SK-N-SH (cell line): ENCODE results near the gene MOV10L1. TPM values are rescaled to one million over a fixed set of nuclear protein-coding genes. Genes with fewer than 3 reads are reported as not detected.

Experiments used
- CTCF ChIA-PET: fragments of 300-600, 350-600 bp; formaldehyde crosslinking; extraction: SDS; loops from one replicate; lab custom pipeline; 2021; lab: Yijun Ruan, JAX
- POLR2A ChIA-PET: fragments of 350-600 bp; sonication (Branson Sonifier 250); formaldehyde crosslinking; extraction: SDS; loops from one replicate; lab custom pipeline; 2020; ENCODE audit warnings: antibody characterized with exemption, inconsistent platforms; lab: Yijun Ruan, JAX
- DNase-seq: peaks from one replicate; pipeline ENCODE4 v3.0.0; 2012
- H2AFZ ChIP-seq: fragments of 200-600 bp; sonication (generic); 2 replicates; pipeline ENCODE4 v1.8.1; 2016; ENCODE audit warnings: antibody characterized with exemption, mild to moderate bottlenecking, low read depth
- H3F3A ChIP-seq: fragments of 200-600 bp; sonication (generic); replicated peaks from 2 replicates; pipeline ENCODE3; 2016; ENCODE audit warnings: antibody characterized with exemption, mild to moderate bottlenecking; ENCODE audit not compliant: insufficient read depth
- H3K27ac ChIP-seq, 2 experiments: fragments of 200-500 bp in 1 of 2; fragments of 200-600 bp in 1 of 2; sonication (Bioruptor generic) in 1 of 2; sonication (generic), shearing (Covaris generic) in 1 of 2; 2 replicates each; pipeline versions ENCODE4 v1.5.1 to v1.6.1; 2014 to 2016; ENCODE audit warnings: low read depth in 2 of 2, inconsistent platforms in 1 of 2, low read length in 1 of 2, mild to moderate bottlenecking in 1 of 2, mixed read lengths in 1 of 2
- H3K27me3 ChIP-seq: fragments of 200-600 bp; sonication (generic), shearing (Covaris generic); 2 replicates; pipeline ENCODE4 v1.6.1; 2016; ENCODE audit warnings: mixed run types; ENCODE audit not compliant: insufficient read depth
- H3K36me3 ChIP-seq, 2 experiments: fragments of 200-500 bp in 1 of 2; fragments of 200-600 bp in 1 of 2; sonication (Bioruptor generic) in 1 of 2; sonication (generic) in 1 of 2; replicated peaks in 1 of 2; 2 replicates each; pipeline versions ENCODE3 to v1.5.1; 2014 to 2016; ENCODE audit warnings: low read length in 1 of 2, mild to moderate bottlenecking in 1 of 2; ENCODE audit not compliant: insufficient read depth in 2 of 2, control insufficient read depth in 1 of 2
- H3K4me1 ChIP-seq, 2 experiments: fragments of 200-500 bp in 1 of 2; fragments of 200-600 bp in 1 of 2; sonication (Bioruptor generic) in 1 of 2; sonication (generic), shearing (Covaris generic) in 1 of 2; 2 replicates each; pipeline versions ENCODE4 v1.5.1 to v1.6.1; 2014 to 2016; ENCODE audit warnings: low read depth in 1 of 2, low read length in 1 of 2, mixed run types in 1 of 2; ENCODE audit not compliant: insufficient read depth in 2 of 2, control insufficient read depth in 1 of 2
- H3K4me2 ChIP-seq: fragments of 200-600 bp; sonication (generic), shearing (Covaris generic); 2 replicates; pipeline ENCODE4 v1.6.1; 2017; ENCODE audit warnings: mixed run types
- H3K4me3 ChIP-seq, 2 experiments: fragments of 200-500 bp in 1 of 2; fragments of 200-600 bp in 1 of 2; sonication (Bioruptor generic) in 1 of 2; sonication (generic), shearing (Covaris generic) in 1 of 2; 2 replicates each; pipeline versions ENCODE4 v1.5.1 to v1.8.1; 2014 to 2016; ENCODE audit warnings: low read depth in 2 of 2, inconsistent platforms in 1 of 2, low read length in 1 of 2, mild to moderate bottlenecking in 1 of 2, mixed read lengths in 1 of 2, moderate library complexity in 1 of 2
- H3K79me2 ChIP-seq: fragments of 200-600 bp; sonication (generic); 2 replicates; pipeline ENCODE4 v1.8.1; 2017; ENCODE audit warnings: mild to moderate bottlenecking; ENCODE audit not compliant: insufficient read depth
- H3K9ac ChIP-seq: fragments of 200-600 bp; sonication (generic); 2 replicates; pipeline ENCODE4 v1.6.1; 2017; ENCODE audit warnings: mixed run types
- H3K9me2 ChIP-seq: fragments of 200-600 bp; sonication (generic); 2 replicates; pipeline ENCODE4 v1.6.1; 2017; ENCODE audit warnings: mixed run types
- H3K9me3 ChIP-seq: fragments of 200-600 bp; sonication (generic); 2 replicates; pipeline ENCODE4 v1.6.1; 2017; ENCODE audit warnings: mixed run types, mild to moderate bottlenecking, moderate library complexity
- H4K20me1 ChIP-seq: fragments of 200-600 bp; sonication (generic); 2 replicates; pipeline ENCODE4 v1.6.1; 2017; ENCODE audit warnings: mild to moderate bottlenecking, mixed run types; ENCODE audit not compliant: insufficient read depth
- CTCF ChIP-seq: fragments of 200-600 bp; sonication (generic); IDR thresholded peaks from 2 replicates; pipeline ENCODE4 v1.6.1; 2017; ENCODE audit warnings: antibody characterized with exemption, mild to moderate bottlenecking, moderate library complexity
- ELF1 ChIP-seq: IDR thresholded peaks from 2 replicates; pipeline ENCODE4 v1.4.0; 2012
- EP300 ChIP-seq, 2 experiments: IDR thresholded peaks; 2 replicates each; pipeline versions ENCODE4 v1.4.0 to v1.6.1; 2012; ENCODE audit warnings: borderline replicate concordance in 1 of 2, low read depth in 1 of 2, low read length in 1 of 2
- GATA2 ChIP-seq: sonication (generic); formaldehyde crosslinking; IDR thresholded peaks from 2 replicates; pipeline ENCODE4 v1.5.0; 2020; ENCODE audit warnings: mild to moderate bottlenecking, missing genetic modification reagents
- IRF3 ChIP-seq: fragments of 150-350 bp; IDR thresholded peaks from 2 replicates; pipeline ENCODE4 v1.6.1; 2016; ENCODE audit warnings: mild to moderate bottlenecking, low read depth, low read length
- JUND ChIP-seq: IDR thresholded peaks from 2 replicates; pipeline ENCODE4 v1.4.0; 2012
- MEF2A ChIP-seq: IDR thresholded peaks from 2 replicates; pipeline ENCODE4 v1.4.0; 2012; ENCODE audit warnings: low read depth, borderline replicate concordance
- MXI1 ChIP-seq: IDR thresholded peaks from 2 replicates; pipeline ENCODE4 v1.6.1; 2012; ENCODE audit warnings: mild to moderate bottlenecking, low read depth, low read length, improper control_type of control experiment
- POLR2AphosphoS5 ChIP-seq: IDR thresholded peaks from 2 replicates; pipeline ENCODE4 v1.6.1; 2012; ENCODE audit warnings: low read depth, low read length
- RAD21 ChIP-seq: IDR thresholded peaks from 2 replicates; pipeline ENCODE4 v1.6.1; 2012; ENCODE audit warnings: mild to moderate bottlenecking, low read length
- REST ChIP-seq: IDR thresholded peaks from 2 replicates; pipeline ENCODE4 v1.6.1; 2012; ENCODE audit warnings: mild to moderate bottlenecking, low read depth, low read length, moderate library complexity
- SIN3A ChIP-seq: IDR thresholded peaks from 2 replicates; pipeline ENCODE4 v1.6.1; 2012; ENCODE audit warnings: low read depth, mild to moderate bottlenecking, low read length, moderate library complexity, borderline replicate concordance
- TAF1 ChIP-seq: IDR thresholded peaks from 2 replicates; pipeline ENCODE4 v1.6.1; 2012; ENCODE audit warnings: low read depth, mild to moderate bottlenecking, low read length, moderate library complexity, borderline replicate concordance
- TCF12 ChIP-seq: IDR thresholded peaks from 2 replicates; pipeline ENCODE4 v1.4.0; 2012
- ZBTB33 ChIP-seq: IDR thresholded peaks from 2 replicates; pipeline ENCODE4 v1.4.0; 2012; ENCODE audit warnings: low read depth, borderline replicate concordance
- WGBS: methylation state at CpG from one replicate; pipeline ENCODE4 v1.1.6; 2017; ENCODE audit warnings: low lambda C conversion rate; 5-methylcytosine and 5-hydroxymethylcytosine counted together
- polyA plus RNA-seq, 3 experiments: library from polyadenylated mRNA; depleted of rRNA; stranded (reverse); fragments of >200 nt; gene quantifications; 2 replicates each; pipeline ENCODE4 v1.2.3, GENCODE V29; 2012

The MOV10L1 gene
- polyA plus RNA-seq, 1 of the 3 experiments (the other 2 are of a cell fraction): 2.1 TPM

GRCh38 chr22:50060441-50061140, 29.2 kb upstream of the MOV10L1 start:
- WGBS: 71% methylated on average over 11 of the region's 28 CpGs
- no peak for DNase-seq
- no peaks in the 10 kb centered on the region for H3F3A ChIP-seq
- CTCF ChIA-PET: interaction anchor here (0.7 to 2.4 kb wide), 3 partner anchors 30 to 183 kb away, joined by 3 to 15 read pairs (median 5); partner anchors contain the start of gene PANX2
- H3K4me3 ChIP-seq: no peak overlapping the region
- no peak overlapping the region for H2AFZ ChIP-seq
- peaks cover 19% of the 10 kb centered on the region for H3K27me3 ChIP-seq
- H3K79me2 ChIP-seq: no peaks in the 10 kb centered on the region
- no peak overlapping the region for H3K27ac ChIP-seq
- no peaks in the 10 kb centered on the region for H3K9me3 ChIP-seq
- H3K4me1 ChIP-seq: no peaks in the 10 kb centered on the region; a peak in 1 of 4 replicates
- H3K36me3 ChIP-seq: no peaks in the 10 kb centered on the region
- no peaks in the 10 kb centered on the region for H4K20me1 ChIP-seq
- TF ChIP-seq TCF12 (no peak), CTCF (no peak), GATA2 (CRISPR knock-in tag) (no peak), MEF2A (no peak), EP300 (IDR thresholded peaks at IDR 0.05; ENCODE audit: borderline replicate concordance in 1 of 2, low read depth in 1 of 2, low read length in 1 of 2) (no peak), JUND (no peak), ZBTB33 (no peak), IRF3 (no peak), POLR2AphosphoS5 (no peak), RAD21 (no peak)
- no peak overlapping the region for H3K9ac ChIP-seq
- H3K4me2 ChIP-seq: no peak overlapping the region
- POLR2A ChIA-PET: no interaction called here
- H3K9me2 ChIP-seq: no peaks in the 10 kb centered on the region

GRCh38 chr22:50061141-50061823, 28.5 kb upstream of the MOV10L1 start:
- Histone ChIP-seq H3K36me3 (no peaks in the 10 kb centered on the region), H3K4me1 (no peaks in the 10 kb centered on the region; a peak in 1 of 4 replicates), H3K9me2 (no peaks in the 10 kb centered on the region), H3K27me3 (peaks cover 20% of the 10 kb centered on the region), H4K20me1 (no peaks in the 10 kb centered on the region), H3K27ac (no peak overlapping the region), H3K9me3 (no peaks in the 10 kb centered on the region), H3K4me3 (no peak overlapping the region), H2AFZ (no peak overlapping the region), H3K4me2 (no peak overlapping the region), H3F3A (no peaks in the 10 kb centered on the region), H3K9ac (no peak overlapping the region), H3K79me2 (no peaks in the 10 kb centered on the region)
- WGBS: 85% methylated on average over 9 of the region's 27 CpGs
- POLR2A ChIA-PET: no interaction called here
- CTCF ChIA-PET: interaction anchor here (1.6 kb wide), 1 partner anchor 110 kb away, joined by 5 read pairs; the partner anchor contains the start of gene PANX2
- DNase-seq: no peak
- TF ChIP-seq TAF1 (no peak), MXI1 (no peak), SIN3A (no peak), TCF12 (no peak), REST (no peak), ELF1 (no peak)
